ENCODE measurements around the gene CCL4. TPM values are rescaled to one million over a fixed set of nuclear protein-coding genes. Genes with fewer than 3 reads are reported as not detected.

Gene CCL4
- total RNA-seq, 2 donors from 2014 or later, result not detected

DNA sequence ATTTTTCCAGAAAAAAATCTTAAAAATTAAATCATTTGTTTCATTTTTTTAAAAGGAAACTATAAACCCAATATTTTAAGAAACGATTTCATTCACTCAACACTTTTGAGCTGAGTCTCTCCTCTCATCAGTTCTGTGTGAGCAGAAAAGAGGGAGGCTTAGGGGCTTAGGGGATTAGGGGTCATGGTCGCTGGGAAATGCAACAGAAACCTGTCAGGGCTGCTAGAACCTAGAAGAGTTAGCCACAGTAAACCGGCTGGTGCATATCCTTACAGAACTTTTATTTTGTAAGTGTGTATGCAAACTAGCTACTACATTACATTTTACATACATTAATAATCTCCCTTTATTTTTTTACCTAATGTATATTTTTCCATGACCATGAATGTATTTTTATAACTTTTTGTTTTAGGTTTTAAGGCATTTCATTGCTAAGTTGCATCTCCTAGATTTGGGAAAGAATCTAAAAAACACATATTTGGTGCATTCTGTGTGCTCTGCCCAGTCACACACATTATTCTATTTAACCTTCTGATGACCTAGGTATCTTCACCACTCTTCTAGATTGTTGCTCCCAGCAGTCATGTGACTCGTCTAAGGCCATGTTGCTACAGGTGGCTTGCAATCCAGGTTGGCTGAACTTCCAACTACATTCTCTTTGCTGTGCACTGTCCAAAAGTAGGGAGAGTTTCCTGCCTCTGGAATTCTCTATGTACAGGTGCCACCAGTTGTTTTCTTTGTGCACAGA is 48.4 kb downstream of the CCL4 start:
- Mint-ChIP-seq H3K27me3 (ENCODE audit: insufficient read depth) (peaks cover 4% of the 10 kb centered on the region), H3K4me1 (peaks cover 4% of the 10 kb centered on the region), H3K9me3 (no peaks in the 10 kb centered on the region), H3K4me3 (no peak overlapping the region), H3K36me3 (ENCODE audit: low read depth) (no peaks in the 10 kb centered on the region), H3K27ac (no peak overlapping the region)
- Histone ChIP-seq H3K9me3 (ENCODE audit: control insufficient read depth, low read length) (no peaks in the 10 kb centered on the region), H3K4me3 (ENCODE audit: low read length) (no peak overlapping the region), H3K9ac (ENCODE audit: extremely low read depth, low read length, poor library complexity, severe bottlenecking) (no peak overlapping the region), H3K27me3 (ENCODE audit: control insufficient read depth, insufficient read depth, low read length, poor library complexity, severe bottlenecking) (no peaks in the 10 kb centered on the region), H3K4me1 (ENCODE audit: control insufficient read depth, insufficient read depth, low read length) (no peaks in the 10 kb centered on the region), H3K27ac (ENCODE audit: low read depth, low read length) (no peak overlapping the region), H3K36me3 (ENCODE audit: control insufficient read depth, insufficient read depth, low read length) (no peaks in the 10 kb centered on the region)
- WGBS, 2 experiments (ENCODE audit: insufficient coverage in 1 of 2, insufficient read length in 1 of 2), result 80 to 83% methylated on average over 1 to 4 of the region's 4 CpGs
- TF ChIP-seq, protein P1, sequence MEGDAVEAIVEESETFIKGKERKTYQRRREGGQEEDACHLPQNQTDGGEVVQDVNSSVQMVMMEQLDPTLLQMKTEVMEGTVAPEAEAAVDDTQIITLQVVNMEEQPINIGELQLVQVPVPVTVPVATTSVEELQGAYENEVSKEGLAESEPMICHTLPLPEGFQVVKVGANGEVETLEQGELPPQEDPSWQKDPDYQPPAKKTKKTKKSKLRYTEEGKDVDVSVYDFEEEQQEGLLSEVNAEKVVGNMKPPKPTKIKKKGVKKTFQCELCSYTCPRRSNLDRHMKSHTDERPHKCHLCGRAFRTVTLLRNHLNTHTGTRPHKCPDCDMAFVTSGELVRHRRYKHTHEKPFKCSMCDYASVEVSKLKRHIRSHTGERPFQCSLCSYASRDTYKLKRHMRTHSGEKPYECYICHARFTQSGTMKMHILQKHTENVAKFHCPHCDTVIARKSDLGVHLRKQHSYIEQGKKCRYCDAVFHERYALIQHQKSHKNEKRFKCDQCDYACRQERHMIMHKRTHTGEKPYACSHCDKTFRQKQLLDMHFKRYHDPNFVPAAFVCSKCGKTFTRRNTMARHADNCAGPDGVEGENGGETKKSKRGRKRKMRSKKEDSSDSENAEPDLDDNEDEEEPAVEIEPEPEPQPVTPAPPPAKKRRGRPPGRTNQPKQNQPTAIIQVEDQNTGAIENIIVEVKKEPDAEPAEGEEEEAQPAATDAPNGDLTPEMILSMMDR (conservative IDR thresholded peaks at IDR 0.05), result no peak
- peak; percentile 34 for DNase-seq

DNA sequence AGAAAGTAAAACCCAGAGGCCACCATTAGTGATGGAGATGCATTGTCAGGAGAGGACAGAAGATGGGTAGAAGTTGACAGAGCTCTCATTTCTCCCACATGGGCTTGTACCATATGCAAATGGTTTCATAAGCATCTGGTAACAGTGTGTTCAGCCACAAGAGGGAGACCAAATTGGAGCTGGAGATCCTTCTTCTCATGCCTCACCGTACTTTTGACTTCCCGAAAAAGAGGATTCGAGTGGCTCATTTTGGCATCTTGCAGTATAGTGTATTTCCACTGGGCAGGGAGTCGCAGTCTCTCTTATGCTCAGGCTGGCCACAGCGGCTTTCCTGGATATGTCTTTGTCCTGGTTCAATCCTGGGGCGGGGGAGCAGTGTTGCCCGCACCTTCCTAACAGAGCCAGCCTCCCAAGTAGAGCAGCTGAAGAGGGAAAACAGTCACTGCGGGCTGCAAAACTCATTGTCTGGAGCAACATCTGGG is 49.1 kb downstream of the CCL4 start:
- H3K9ac ChIP-seq (ENCODE audit: extremely low read depth, low read length, poor library complexity, severe bottlenecking), result no peak overlapping the region
- Mint-ChIP-seq H3K4me1 (peaks cover 4% of the 10 kb centered on the region), H3K36me3 (ENCODE audit: low read depth) (no peaks in the 10 kb centered on the region), H3K4me3 (no peak overlapping the region), H3K27ac (no peak overlapping the region), H3K27me3 (ENCODE audit: insufficient read depth) (peaks cover 4% of the 10 kb centered on the region), H3K9me3 (no peaks in the 10 kb centered on the region)
- peak; percentile 44 for DNase-seq
- H3K4me3 ChIP-seq (ENCODE audit: low read length), result no peak overlapping the region
- 90 to 98% methylated on average over 6 to 8 of the region's 8 CpGs for WGBS, 2 experiments (ENCODE audit: insufficient coverage in 1 of 2, insufficient read length in 1 of 2)
- no peaks in the 10 kb centered on the region for H3K36me3 ChIP-seq (ENCODE audit: control insufficient read depth, insufficient read depth, low read length)
- H3K9me3 ChIP-seq (ENCODE audit: control insufficient read depth, low read length), result no peaks in the 10 kb centered on the region
- H3K27me3 ChIP-seq (ENCODE audit: control insufficient read depth, insufficient read depth, low read length, poor library complexity, severe bottlenecking), result no peaks in the 10 kb centered on the region
- TF ChIP-seq, protein P1 (conservative IDR thresholded peaks at IDR 0.05), result peak; percentile 37
- no peaks in the 10 kb centered on the region for H3K4me1 ChIP-seq (ENCODE audit: control insufficient read depth, insufficient read depth, low read length)
- H3K27ac ChIP-seq (ENCODE audit: low read depth, low read length), result no peak overlapping the region

DNA sequence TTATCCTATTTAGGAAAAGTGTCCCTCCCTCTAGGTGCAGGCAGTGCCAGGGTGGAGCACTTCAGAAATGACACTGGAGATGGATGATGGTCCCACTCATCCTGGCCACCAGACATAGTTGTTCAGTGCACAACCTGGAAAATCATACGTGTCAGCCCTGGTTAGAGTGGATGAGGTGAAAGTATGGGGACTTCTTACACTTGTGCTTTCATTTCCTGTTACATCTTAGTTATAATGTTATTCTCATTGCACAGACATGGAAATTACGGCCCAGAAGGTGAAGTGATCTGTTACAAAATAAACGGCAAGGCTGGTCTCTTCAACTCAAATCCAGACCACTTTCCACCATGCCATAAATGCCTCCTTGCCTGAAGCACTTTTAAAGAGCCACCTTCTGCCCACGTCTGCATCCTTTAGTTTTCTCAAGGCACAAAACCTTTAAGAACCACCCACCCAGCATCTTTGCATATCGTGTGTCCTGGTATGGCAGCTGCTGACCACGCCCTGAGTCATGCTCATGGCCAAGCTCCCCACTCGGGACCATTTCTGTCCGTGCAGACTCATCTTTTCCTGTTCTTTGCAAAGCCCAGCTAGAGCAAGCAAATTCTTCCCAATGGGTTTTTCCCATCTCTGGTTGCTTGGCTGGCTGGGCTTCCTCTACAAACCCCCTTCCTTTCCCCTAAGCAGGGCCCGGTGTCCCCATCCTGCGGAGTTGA is 50.4 kb downstream of the CCL4 start:
- H3K4me3 Mint-ChIP-seq, result no peak overlapping the region
- no peaks in the 10 kb centered on the region for H3K27me3 ChIP-seq (ENCODE audit: control insufficient read depth, insufficient read depth, low read length, poor library complexity, severe bottlenecking)
- peaks cover 4% of the 10 kb centered on the region for H3K27me3 Mint-ChIP-seq (ENCODE audit: insufficient read depth)
- H3K4me1 ChIP-seq (ENCODE audit: control insufficient read depth, insufficient read depth, low read length), result no peaks in the 10 kb centered on the region
- no peaks in the 10 kb centered on the region for H3K9me3 Mint-ChIP-seq
- H3K27ac Mint-ChIP-seq, result no peak overlapping the region
- TF ChIP-seq, protein P1 (conservative IDR thresholded peaks at IDR 0.05), result no peak
- 88 to 95% methylated on average over 7 to 10 of the region's 10 CpGs for WGBS, 2 experiments (ENCODE audit: insufficient coverage in 1 of 2, insufficient read length in 1 of 2)
- no peak overlapping the region for H3K27ac ChIP-seq (ENCODE audit: low read depth, low read length)
- no peaks in the 10 kb centered on the region for H3K36me3 ChIP-seq (ENCODE audit: control insufficient read depth, insufficient read depth, low read length)
- H3K9ac ChIP-seq (ENCODE audit: extremely low read depth, low read length, poor library complexity, severe bottlenecking), result no peak overlapping the region
- DNase-seq, result no peak
- no peaks in the 10 kb centered on the region for H3K9me3 ChIP-seq (ENCODE audit: control insufficient read depth, low read length)
- H3K36me3 Mint-ChIP-seq (ENCODE audit: low read depth), result no peaks in the 10 kb centered on the region
- peaks cover 4% of the 10 kb centered on the region for H3K4me1 Mint-ChIP-seq
- no peak overlapping the region for H3K4me3 ChIP-seq (ENCODE audit: low read length)

Other genes with a start within 250 kb of the CCL4 start
- not detected for gene HEATR9, start 234.9 kb upstream of the CCL4 start, total RNA-seq
- not detected for gene CCL5, start 223.5 kb upstream of the CCL4 start, total RNA-seq
- gene RDM1, start 173.1 kb upstream of the CCL4 start, total RNA-seq, result 10 to 100 TPM in 1 of 2 donors, 1 to 10 TPM in 1; 5.3 to 14.2 TPM
- gene LYZL6, start 160.1 kb upstream of the CCL4 start, total RNA-seq, result not detected
- gene CCL16, start 122.3 kb upstream of the CCL4 start, total RNA-seq, result not detected
- not detected for gene CCL14, start 117.1 kb upstream of the CCL4 start, total RNA-seq
- gene CCL15, start 102.3 kb upstream of the CCL4 start, total RNA-seq, result not detected
- not detected for gene CCL23, start 85.9 kb upstream of the CCL4 start, total RNA-seq
- not detected for gene CCL18, start 39.6 kb upstream of the CCL4 start, total RNA-seq
- not detected for gene CCL3, start 13.7 kb upstream of the CCL4 start, total RNA-seq
- 10 to 100 TPM; 13.1 to 18.4 TPM for gene TBC1D3B, start 72.8 kb downstream of the CCL4 start, total RNA-seq
- gene CCL3L1, start 92.9 kb downstream of the CCL4 start, total RNA-seq, result 1 to 10 TPM in 1 of 2 donors, under 1 TPM in 1; 0.35 to 2.0 TPM
- gene CCL4L2, start 107.2 kb downstream of the CCL4 start, total RNA-seq, result not detected
- gene TBC1D3I, start 160.7 kb downstream of the CCL4 start, total RNA-seq, result under 1 TPM in 1 of 2 donors, not detected in 1; 0.75 TPM
- gene TBC1D3G, start 220.1 kb downstream of the CCL4 start, total RNA-seq, result not detected